ENCODE results near the gene MARK3.

- TF ChIP-seq, protein P1, sequence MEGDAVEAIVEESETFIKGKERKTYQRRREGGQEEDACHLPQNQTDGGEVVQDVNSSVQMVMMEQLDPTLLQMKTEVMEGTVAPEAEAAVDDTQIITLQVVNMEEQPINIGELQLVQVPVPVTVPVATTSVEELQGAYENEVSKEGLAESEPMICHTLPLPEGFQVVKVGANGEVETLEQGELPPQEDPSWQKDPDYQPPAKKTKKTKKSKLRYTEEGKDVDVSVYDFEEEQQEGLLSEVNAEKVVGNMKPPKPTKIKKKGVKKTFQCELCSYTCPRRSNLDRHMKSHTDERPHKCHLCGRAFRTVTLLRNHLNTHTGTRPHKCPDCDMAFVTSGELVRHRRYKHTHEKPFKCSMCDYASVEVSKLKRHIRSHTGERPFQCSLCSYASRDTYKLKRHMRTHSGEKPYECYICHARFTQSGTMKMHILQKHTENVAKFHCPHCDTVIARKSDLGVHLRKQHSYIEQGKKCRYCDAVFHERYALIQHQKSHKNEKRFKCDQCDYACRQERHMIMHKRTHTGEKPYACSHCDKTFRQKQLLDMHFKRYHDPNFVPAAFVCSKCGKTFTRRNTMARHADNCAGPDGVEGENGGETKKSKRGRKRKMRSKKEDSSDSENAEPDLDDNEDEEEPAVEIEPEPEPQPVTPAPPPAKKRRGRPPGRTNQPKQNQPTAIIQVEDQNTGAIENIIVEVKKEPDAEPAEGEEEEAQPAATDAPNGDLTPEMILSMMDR (conservative IDR thresholded peaks at IDR 0.05) = peak; percentile 93
- no peak for TF ChIP-seq ZFX (IDR thresholded peaks at IDR 0.05)
Observed at GRCh38 chr14:103391048-103391447, 5.8 kb downstream of the MARK3 start.
